Measurements from ENCODE around the gene CELF2. TPM values are rescaled to one million over a fixed set of nuclear protein-coding genes. Genes with fewer than 3 reads are reported as not detected.

The CELF2 gene
- total and polyA plus RNA-seq, 2 of the 4 experiments (the other 2 are of a cell fraction), result 3.5 to 6.6 TPM

GRCh38 chr10:11140963-11141362 is 123.3 kb downstream of the CELF2 start:
- dilution Hi-C loops (cut with HindIII; ENCODE audit: low sequenced_read_pairs, unreplicated experiment), result no loop called here
- CTCF ChIA-PET, result no interaction called here
- no peak overlapping the region for H3K27ac ChIP-seq (ENCODE audit: insufficient read depth, low read length)

More at GRCh38 chr10:11140963-11141362, 123.3 kb downstream of the CELF2 start:
- no peak overlapping the region for H4K8ac ChIP-seq (ENCODE audit: low read depth in 2 of 2, low read length in 2 of 2)
- no peak overlapping the region for H3K4me3 ChIP-seq (ENCODE audit: insufficient read depth, low read depth, low read length)
- H2BK120ac ChIP-seq (ENCODE audit: low read depth, low read length), result no peak overlapping the region
- POLR2A ChIA-PET (ENCODE audit: unreplicated experiment), result no interaction called here
- H2BK15ac ChIP-seq (ENCODE audit: low read depth, low read length), result no peak overlapping the region
- no peak overlapping the region for H2AK9ac ChIP-seq (replicated peaks; ENCODE audit: low read depth, low read length, poor library complexity)
- H4K5ac ChIP-seq (ENCODE audit: low read depth, low read length), result no peak overlapping the region
- BruUV-seq (replicated peaks), result no TSS peak
- DNase-seq, result no peak
- H3K79me1 ChIP-seq (ENCODE audit: low read depth in 1 of 2, low read length in 2 of 2), result no peaks in the 10 kb centered on the region
- no peaks in the 10 kb centered on the region for H3K9me1 ChIP-seq (ENCODE audit: insufficient read depth, low read length)
- no peak overlapping the region for H2BK20ac ChIP-seq (ENCODE audit: low read depth, low read length)
- H2BK5ac ChIP-seq (ENCODE audit: low read depth, low read length, poor library complexity, severe bottlenecking), result no peak overlapping the region
- no peaks in the 10 kb centered on the region for H3K36me3 ChIP-seq (ENCODE audit: control insufficient read depth, insufficient read depth, low read length)
- H3K14ac ChIP-seq (replicated peaks; ENCODE audit: low read depth, low read length), result no peak overlapping the region
- no peak overlapping the region for H3K9ac ChIP-seq (ENCODE audit: low read depth, low read length)
- no peak overlapping the region for H4K91ac ChIP-seq (ENCODE audit: insufficient read depth, low read depth, low read length)
- no peak for ATAC-seq (ENCODE audit: low read depth)
- H3K4me1 ChIP-seq (ENCODE audit: control insufficient read depth, insufficient read depth, low read length), result no peaks in the 10 kb centered on the region
- H3K56ac ChIP-seq (ENCODE audit: extremely low read depth, insufficient read depth, low read length), result no peak overlapping the region
- no peaks in the 10 kb centered on the region for H4K20me1 ChIP-seq (ENCODE audit: insufficient read depth, low read length)
- H2AK5ac ChIP-seq (ENCODE audit: low read depth, low read length), result no peak overlapping the region
- H3K27me3 ChIP-seq (ENCODE audit: control insufficient read depth, insufficient read depth, low read length), result no peaks in the 10 kb centered on the region
- H3K4me2 ChIP-seq (ENCODE audit: low read depth, low read length), result no peak overlapping the region
- no peak overlapping the region for H3K23ac ChIP-seq (ENCODE audit: low read depth, low read length)
- no peaks in the 10 kb centered on the region for H3K9me3 ChIP-seq (ENCODE audit: control insufficient read depth, insufficient read depth, low read length)
- intact Hi-C loops (cut with micrococcal nuclease) (no loop called here), in situ Hi-C loops (cut with MboI; ENCODE audit: low sequenced_read_pairs) (no loop called here)
- 17% methylated on average over 1 of the region's 6 CpGs; no CpG with 5 or more reads in 1 of the 2 experiments for WGBS, 2 experiments (ENCODE audit: extremely low coverage in 2 of 2, insufficient read length in 1 of 2)
- TF ChIP-seq CTCF (conservative IDR thresholded peaks at IDR 0.05; ENCODE audit: low read depth, low read length) (no peak), USF2 (IDR thresholded peaks at IDR 0.05; ENCODE audit: low read depth, low read length) (no peak), NFE2L2 (IDR thresholded peaks at IDR 0.05; ENCODE audit: low read depth, low read length) (no peak), RCOR1 (IDR thresholded peaks at IDR 0.05; ENCODE audit: insufficient replicate concordance, low read length) (no peak), POLR2A (IDR thresholded peaks at IDR 0.05; ENCODE audit: low read depth, low read length) (no peak), MAZ (IDR thresholded peaks at IDR 0.05; ENCODE audit: borderline replicate concordance, low read depth, low read length) (no peak), ELK1 (IDR thresholded peaks at IDR 0.05; ENCODE audit: borderline replicate concordance, low read depth, low read length) (no peak), CHD1 (IDR thresholded peaks at IDR 0.05; ENCODE audit: low read depth, low read length) (no peak), MAFK (IDR thresholded peaks at IDR 0.05; ENCODE audit: low read depth, low read length) (no peak), CEBPB (IDR thresholded peaks at IDR 0.05; ENCODE audit: low read depth, low read length) (no peak)
- no peak overlapping the region for H2AFZ ChIP-seq (replicated peaks; ENCODE audit: low read length, poor library complexity)
- H3K4ac ChIP-seq (ENCODE audit: low read depth, low read length), result no peak overlapping the region
- no peak overlapping the region for H3K18ac ChIP-seq (ENCODE audit: low read depth, low read length)
